HepG2 (cell line): ENCODE data around the gene LILRB3. TPM values are rescaled to one million over a fixed set of nuclear protein-coding genes. Genes with fewer than 3 reads are reported as not detected.
A peak's percentile ranks its signal among the peaks of the same experiment; 100 is the strongest.

Source experiments
- ASH2L ChIP-seq: fragments of 300-600, 200-600 bp; sonication (generic); IDR thresholded peaks from 2 replicates; pipeline ENCODE4 v1.7.0; 2017; ENCODE audit warnings: low read depth, mild to moderate bottlenecking, moderate library complexity, mixed read lengths, low read length; ENCODE audit not compliant: insufficient read length
- ATF1 ChIP-seq: IDR thresholded peaks from 2 replicates; pipeline ENCODE4 v1.6.1; 2016; ENCODE audit warnings: mild to moderate bottlenecking, control low read depth
- CC2D1A ChIP-seq: sonication (generic); formaldehyde crosslinking; IDR thresholded peaks from 2 replicates; pipeline ENCODE4 v1.8.1; 2023; ENCODE audit warnings: mild to moderate bottlenecking, missing genetic modification reagents
- FOXC1 ChIP-seq: sonication (generic); formaldehyde crosslinking; IDR thresholded peaks from 2 replicates; pipeline ENCODE4 v1.8.0; 2022; ENCODE audit warnings: mild to moderate bottlenecking, missing genetic modification reagents, borderline replicate concordance
- FOXM1 ChIP-seq: sonication (generic); formaldehyde crosslinking; IDR thresholded peaks from 2 replicates; pipeline ENCODE4 v1.5.0; 2020; ENCODE audit warnings: missing genetic modification reagents
- GPN1 ChIP-seq: sonication (generic); formaldehyde crosslinking; IDR thresholded peaks from 2 replicates; pipeline ENCODE4 v1.5.1; 2020; ENCODE audit warnings: missing genetic modification reagents, borderline replicate concordance
- GZF1 ChIP-seq: sonication (generic); formaldehyde crosslinking; IDR thresholded peaks from 2 replicates; pipeline ENCODE4 v1.5.1; 2020; ENCODE audit warnings: mild to moderate bottlenecking, missing genetic modification reagents
- HMGXB4 ChIP-seq, 2 experiments: sonication (generic) in 1 of 2; formaldehyde crosslinking in 1 of 2; IDR thresholded peaks; 2 replicates each; pipeline versions ENCODE4 v1.4.0 to v1.6.1; 2018 to 2020; ENCODE audit warnings: missing genetic modification reagents in 2 of 2, borderline replicate concordance in 1 of 2, low read depth in 1 of 2, mild to moderate bottlenecking in 1 of 2, missing biosample characterization in 1 of 2
- HNRNPH1 ChIP-seq: fragments of 200-400 bp; formaldehyde crosslinking; optimal IDR thresholded peaks from 2 replicates; pipeline ENCODE3; 2017; ENCODE audit warnings: mild to moderate bottlenecking, low read depth, low read length
- IRF2 ChIP-seq: IDR thresholded peaks from 2 replicates; pipeline ENCODE4 v1.6.1; 2018; ENCODE audit warnings: missing genetic modification reagents, missing compliant biosample characterization
- KDM6A ChIP-seq: IDR thresholded peaks from 2 replicates; pipeline ENCODE4 v1.6.1; 2016; ENCODE audit warnings: low read depth
- MAF1 ChIP-seq: sonication (generic); formaldehyde crosslinking; IDR thresholded peaks from 2 replicates; pipeline ENCODE4 v1.5.0; 2020; ENCODE audit warnings: missing genetic modification reagents, borderline replicate concordance
- MXD1 ChIP-seq: sonication (generic); formaldehyde crosslinking; IDR thresholded peaks from 2 replicates; pipeline ENCODE4 v1.4.0; 2020; ENCODE audit warnings: mild to moderate bottlenecking, missing genetic modification reagents
- NCOR1 ChIP-seq: fragments of 200-600 bp; sonication (generic); IDR thresholded peaks from 2 replicates; pipeline ENCODE4 v1.7.0; 2017; ENCODE audit warnings: antibody characterized with exemption, low read length, borderline replicate concordance
- NFE2 ChIP-seq: sonication (generic); formaldehyde crosslinking; IDR thresholded peaks from 2 replicates; pipeline ENCODE4 v1.4.0; 2020; ENCODE audit warnings: missing genetic modification reagents
- NFKB2 ChIP-seq: sonication (generic); formaldehyde crosslinking; IDR thresholded peaks from 2 replicates; pipeline ENCODE4 v1.4.0; 2020; ENCODE audit warnings: missing genetic modification reagents, borderline replicate concordance
- NR2C2 ChIP-seq: sonication (generic); formaldehyde crosslinking; IDR thresholded peaks from 2 replicates; pipeline ENCODE4 v1.4.0; 2020; ENCODE audit warnings: missing genetic modification reagents, mild to moderate bottlenecking, moderate library complexity, borderline replicate concordance
- RFXAP ChIP-seq: sonication (generic); formaldehyde crosslinking; IDR thresholded peaks from 2 replicates; pipeline ENCODE4 v1.4.0; 2020; ENCODE audit warnings: missing genetic modification reagents, borderline replicate concordance
- RXRB ChIP-seq: IDR thresholded peaks from 2 replicates; pipeline ENCODE4 v1.6.1; 2016; ENCODE audit warnings: borderline replicate concordance, missing genetic modification reagents, missing compliant biosample characterization
- YEATS2 ChIP-seq: sonication (generic); formaldehyde crosslinking; IDR thresholded peaks from 2 replicates; pipeline ENCODE4 v1.4.0; 2020; ENCODE audit warnings: missing genetic modification reagents, borderline replicate concordance
- ZNF124 ChIP-seq: sonication (generic); formaldehyde crosslinking; IDR thresholded peaks from 2 replicates; pipeline ENCODE4 v1.4.0; 2020; ENCODE audit warnings: missing genetic modification reagents
- ZNF136 ChIP-seq: sonication (generic); formaldehyde crosslinking; IDR thresholded peaks from 2 replicates; pipeline ENCODE4 v1.8.1; 2022; ENCODE audit warnings: low read depth, mild to moderate bottlenecking, moderate library complexity, missing genetic modification reagents
- ZNF207 ChIP-seq: fragments of 450-650 bp; IDR thresholded peaks from 2 replicates; pipeline ENCODE4 v1.6.1; 2016; ENCODE audit warnings: antibody characterized with exemption, borderline replicate concordance
- ZNF329 ChIP-seq: sonication (generic); formaldehyde crosslinking; IDR thresholded peaks from 2 replicates; pipeline ENCODE4 v1.9.0; 2021; ENCODE audit warnings: low read depth, mild to moderate bottlenecking, missing genetic modification reagents
- ZNF614 ChIP-seq: IDR thresholded peaks from 2 replicates; pipeline ENCODE4 v1.6.1; 2018; ENCODE audit warnings: missing biosample characterization, missing genetic modification reagents, inconsistent platforms, borderline replicate concordance
- ZNF747 ChIP-seq: sonication (generic); formaldehyde crosslinking; IDR thresholded peaks from 2 replicates; pipeline ENCODE4 v1.8.1; 2023; ENCODE audit warnings: missing genetic modification reagents, mild to moderate bottlenecking, borderline replicate concordance
- polyA plus RNA-seq, 8 experiments: library from polyadenylated mRNA; depleted of rRNA in 3 of 8; stranded (reverse) in 7 of 8; unstranded in 1 of 8; fragments of >200 nt; fragmentation: Illumina TruSeq in 4 of 8; extraction: Trizol in 4 of 8; gene quantifications; 2 replicates each; pipeline versions ENCODE4 v1.2.1 to v1.2.3, GENCODE V29; 2011 to 2016; ENCODE audit warnings: low read depth in 4 of 8, missing spikeins in 1 of 8, mixed read lengths in 1 of 8; ENCODE audit not compliant: insufficient read depth in 1 of 8
- total RNA-seq, 5 experiments: library from RNA; depleted of rRNA; stranded (reverse); fragments of >200 nt; fragmentation: Illumina TruSeq; extraction: Trizol; gene quantifications; 2 replicates each; pipeline ENCODE4 v1.2.3, GENCODE V29; 2016; ENCODE audit warnings: low read depth in 1 of 5
- TF ChIP-seq, protein P1 (sequence below): sonication (generic); formaldehyde crosslinking; IDR thresholded peaks from 2 replicates; pipeline ENCODE4 v1.5.1; 2020; ENCODE audit warnings: mild to moderate bottlenecking, moderate library complexity, missing genetic modification reagents

LILRB3 gene
- total and polyA plus RNA-seq, 2 of the 13 experiments (the other 11 are each of a cell fraction or from before 2014, with no cell fraction given) = 0.22 TPM; not detected in 1

DNA sequence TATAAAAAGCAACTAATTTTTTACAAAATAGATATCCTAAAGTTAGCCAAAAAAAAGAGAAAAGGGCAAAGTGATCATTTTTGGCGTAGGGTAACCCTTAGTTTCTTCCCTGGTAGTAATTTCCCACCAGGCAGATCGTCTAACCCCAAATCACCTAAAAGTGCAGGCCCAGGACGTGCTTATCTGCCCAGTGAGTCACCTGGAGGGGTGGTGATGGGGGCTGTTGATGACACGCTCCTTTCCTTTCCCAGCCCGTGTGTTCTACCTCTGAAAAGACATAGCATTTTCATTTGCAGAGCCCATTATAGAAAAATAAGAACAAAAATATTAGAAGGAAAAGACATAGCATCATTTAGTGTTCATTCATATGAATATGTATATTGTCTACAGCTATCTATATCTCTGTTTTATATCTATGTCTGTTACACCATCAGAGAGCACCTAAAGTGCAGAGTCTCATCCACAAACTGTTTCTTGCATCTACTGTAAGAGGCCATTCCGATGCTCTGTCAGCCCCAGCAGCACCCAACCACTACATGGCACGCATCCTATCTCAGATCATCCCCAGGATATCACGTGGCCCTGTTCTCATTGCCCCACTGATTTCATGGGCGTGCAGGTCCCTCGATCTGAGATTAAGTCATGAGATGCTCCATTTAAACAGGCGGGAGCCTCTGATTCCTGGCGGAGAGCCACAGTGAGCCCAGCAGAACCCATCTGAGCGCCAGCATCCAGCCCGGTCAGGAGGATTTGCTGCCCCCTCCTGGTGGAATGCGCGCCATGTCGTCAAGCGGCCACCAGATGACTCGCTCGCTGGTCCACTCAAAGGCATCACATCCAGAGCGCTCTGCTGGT is 8.5 kb upstream of the LILRB3 start (continued):
- TF ChIP-seq ATF1 (CRISPR knock-in tag) (no peak), RFXAP (CRISPR knock-in tag) (0 out of 2 replicates have a peak, but pooled peaks have one; percentile 5), ZNF329 (CRISPR knock-in tag) (no peak), YEATS2 (CRISPR knock-in tag) (no peak; the same call in 1 of the 2 replicates), IRF2 (CRISPR knock-in tag) (peak; percentile 60; the same call in 1 of the 2 replicates), HMGXB4 (CRISPR knock-in tag; IDR thresholded peaks at IDR 0.05; ENCODE audit: borderline replicate concordance in 1 of 2, low read depth in 1 of 2) (peak; percentile 80 to 82; a peak in 2 of 4 replicates), FOXC1 (CRISPR knock-in tag) (no peak), GZF1 (CRISPR knock-in tag) (no peak), NFKB2 (no peak), ZNF207 (no peak), RXRB (CRISPR knock-in tag) (peak; percentile 56; the same call in 1 of the 2 replicates), KDM6A (CRISPR knock-in tag) (no peak), ZNF136 (CRISPR knock-in tag) (no peak), NR2C2 (no peak), MAF1 (no peak), ZNF124 (no peak), ZNF747 (CRISPR knock-in tag) (no peak), ASH2L (peak; percentile 4), HNRNPH1 (no peak), MXD1 (CRISPR knock-in tag) (peak; percentile 24; the same call in 1 of the 2 replicates), ZNF614 (CRISPR knock-in tag) (peak; percentile 71; the same call in 1 of the 2 replicates), GPN1 (no peak), FOXM1 (no peak), NFE2 (CRISPR knock-in tag) (0 out of 2 replicates have a peak, but pooled peaks have one; percentile 5), NCOR1 (no peak), CC2D1A (no peak)
- TF ChIP-seq, protein P1, sequence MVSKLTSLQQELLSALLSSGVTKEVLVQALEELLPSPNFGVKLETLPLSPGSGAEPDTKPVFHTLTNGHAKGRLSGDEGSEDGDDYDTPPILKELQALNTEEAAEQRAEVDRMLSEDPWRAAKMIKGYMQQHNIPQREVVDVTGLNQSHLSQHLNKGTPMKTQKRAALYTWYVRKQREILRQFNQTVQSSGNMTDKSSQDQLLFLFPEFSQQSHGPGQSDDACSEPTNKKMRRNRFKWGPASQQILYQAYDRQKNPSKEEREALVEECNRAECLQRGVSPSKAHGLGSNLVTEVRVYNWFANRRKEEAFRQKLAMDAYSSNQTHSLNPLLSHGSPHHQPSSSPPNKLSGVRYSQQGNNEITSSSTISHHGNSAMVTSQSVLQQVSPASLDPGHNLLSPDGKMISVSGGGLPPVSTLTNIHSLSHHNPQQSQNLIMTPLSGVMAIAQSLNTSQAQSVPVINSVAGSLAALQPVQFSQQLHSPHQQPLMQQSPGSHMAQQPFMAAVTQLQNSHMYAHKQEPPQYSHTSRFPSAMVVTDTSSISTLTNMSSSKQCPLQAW = peak; percentile 52; the same call in 1 of the 2 replicates
